Right cardiac atrium (tissue), 5 donors: ENCODE measurements around the gene HSPB3. TPM values are rescaled to one million over a fixed set of nuclear protein-coding genes. Genes with fewer than 3 reads are reported as not detected.
A peak's percentile ranks its signal among the peaks of the same experiment; 100 is the strongest.
"Not testable (repeated sequence)": the region's sequence is repeated elsewhere in the genome, so short reads cannot be mapped to it uniquely, and the experiment has no call there.

Experiments used
- ATAC-seq, 2 donors: fragments of 200-7000 bp; cut with Tn5 transposase; one replicate each; pipeline versions ENCODE4 v1.8.0 to v1.9.1; 2020; ENCODE audit warnings: moderate library complexity in 2 of 2, mild to moderate bottlenecking in 1 of 2
- DNase-seq, 3 donors: peaks; one replicate each; pipeline ENCODE4 v3.0.0-alpha.2; 2020
- H3K27ac ChIP-seq: one replicate; pipeline ENCODE4 v1.5.1; 2013; ENCODE audit warnings: mild to moderate bottlenecking, low read length, control low read depth, moderate library complexity
- H3K27me3 ChIP-seq: one replicate; pipeline ENCODE4 v1.6.1; 2013; ENCODE audit not compliant: control insufficient read depth, insufficient read depth
- H3K4me1 ChIP-seq: one replicate; pipeline ENCODE4 v1.6.1; 2013; ENCODE audit warnings: low read length; ENCODE audit not compliant: control insufficient read depth, insufficient read depth
- H3K4me3 ChIP-seq: one replicate; pipeline ENCODE4 v1.5.1; 2013; ENCODE audit warnings: low read length, control low read depth
- H3K9me3 ChIP-seq: one replicate; pipeline ENCODE4 v1.6.1; 2013; ENCODE audit warnings: low read length; ENCODE audit not compliant: control insufficient read depth
- WGBS: extraction: QIAGEN DNeasy Blood & Tissue Kit; methylation state at CpG from one replicate; pipeline ENCODE4 v1.1.7; 2013; 5-methylcytosine and 5-hydroxymethylcytosine counted together
- intact Hi-C, 4 donors: fragments of 100-400 bp; cut with DNase I; formaldehyde crosslinking; loops; one replicate each; pipeline versions ENCODE4 v1.11.0 to v1.14.0; 2022 to 2023
- long read RNA-seq, 4 donors: library from polyadenylated mRNA; unstranded; transcript quantifications; one replicate each; pipeline ENCODE4 v2.0.0, GENCODE V29; 2020 to 2021
- polyA plus RNA-seq: library from polyadenylated mRNA; stranded (reverse); fragments of 200-250 nt; gene quantifications from one replicate; pipeline ENCODE4 v1.2.3, GENCODE V29; 2013
- total RNA-seq, 4 donors: library from RNA; stranded (reverse); fragmentation: NEBNext Ultra II Directional; extraction: Animal tissue kit (Norgen Biotek cat#: 25700); gene quantifications; one replicate each; pipeline ENCODE4 v1.2.1, GENCODE V29; 2021
- donor health status: healthy with polysubstance abuse.
- donor health status: DM: no; HTN: yes; CAD: no.
- donor health status: DM: no; HTN: no; CAD: no.
- donor health status: DM: no; HTN: yes; CAD: no; lungs with severe emphysema.
- donor health status: DM: yes; HTN: yes; CAD: no.

HSPB3 gene, protein sequence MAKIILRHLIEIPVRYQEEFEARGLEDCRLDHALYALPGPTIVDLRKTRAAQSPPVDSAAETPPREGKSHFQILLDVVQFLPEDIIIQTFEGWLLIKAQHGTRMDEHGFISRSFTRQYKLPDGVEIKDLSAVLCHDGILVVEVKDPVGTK
- total RNA-seq (100 to 1,000 TPM; 279 to 413 (median 391) TPM), polyA plus RNA-seq (644 TPM)
- long read RNA-seq, donor 1, transcript HSPB3-201 (1 exons, 784 nt) = major isoform, 101 of 101 reads
- long read RNA-seq, donor 1, partial matches to known transcripts = 0 of 101 reads
- long read RNA-seq, donor 1, other reads (novel, unspliced or antisense) = 0 of 101 reads
- long read RNA-seq, donor 2, transcript HSPB3-201 (1 exons, 784 nt) = major isoform, 112 of 112 reads
- long read RNA-seq, donor 2, partial matches to known transcripts = 0 of 112 reads
- long read RNA-seq, donor 2, other reads (novel, unspliced or antisense) = 0 of 112 reads
- long read RNA-seq, donor 3, transcript HSPB3-201 (1 exons, 784 nt) = major isoform, 114 of 114 reads
- long read RNA-seq, donor 3, partial matches to known transcripts = 0 of 114 reads
- long read RNA-seq, donor 3, other reads (novel, unspliced or antisense) = 0 of 114 reads
- long read RNA-seq, donor 4, transcript HSPB3-201 (1 exons, 784 nt) = major isoform, 92 of 92 reads
- long read RNA-seq, donor 4, partial matches to known transcripts = 0 of 92 reads
- long read RNA-seq, donor 4, other reads (novel, unspliced or antisense) = 0 of 92 reads

DNA sequence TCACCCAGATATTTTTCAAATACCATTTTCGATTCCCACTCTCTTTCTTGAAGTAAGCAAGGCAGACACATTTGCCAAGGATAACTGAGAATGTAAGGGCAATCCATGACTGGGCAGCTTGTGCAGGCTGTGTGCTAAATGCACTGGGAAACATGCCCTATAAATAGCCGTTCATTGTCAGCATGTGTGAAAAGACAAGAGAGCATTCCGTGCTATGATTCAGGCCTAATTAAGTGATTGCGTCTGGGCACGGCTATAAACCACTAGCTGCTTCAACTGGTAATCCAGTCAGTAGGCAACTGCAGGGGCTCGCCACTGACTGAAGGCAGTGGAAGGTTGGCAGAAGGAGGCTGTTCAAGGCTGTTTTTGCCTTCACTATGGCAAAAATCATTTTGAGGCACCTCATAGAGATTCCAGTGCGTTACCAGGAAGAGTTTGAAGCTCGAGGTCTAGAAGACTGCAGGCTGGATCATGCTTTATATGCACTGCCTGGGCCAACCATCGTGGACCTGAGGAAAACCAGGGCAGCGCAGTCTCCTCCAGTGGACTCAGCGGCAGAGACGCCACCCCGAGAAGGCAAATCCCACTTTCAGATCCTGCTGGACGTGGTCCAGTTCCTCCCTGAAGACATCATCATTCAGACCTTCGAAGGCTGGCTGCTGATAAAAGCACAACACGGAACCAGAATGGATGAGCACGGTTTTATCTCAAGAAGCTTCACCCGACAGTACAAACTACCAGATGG is at the start of gene HSPB3:
HSPB3 (plus strand) TSS at position 287 of the 745 bp plus-strand sequence; CDS start at position 378, 91 bp downstream.
- 53% methylated on average over 18 of the region's 18 CpGs for WGBS
- ATAC-seq = peak; percentile 79 to 82
- Histone ChIP-seq H3K4me3 (peak within 1 kb of the TSS; percentile 83), H3K9me3 (no peaks in the 10 kb centered on the region), H3K27ac (peak within 1 kb of the TSS; percentile 85), H3K4me1 (no peaks in the 10 kb centered on the region), H3K27me3 (no peaks in the 10 kb centered on the region)
- DNase-seq = peak; percentile 31 to 68 (median 59)
- intact Hi-C loops = no loop called here

DNA sequence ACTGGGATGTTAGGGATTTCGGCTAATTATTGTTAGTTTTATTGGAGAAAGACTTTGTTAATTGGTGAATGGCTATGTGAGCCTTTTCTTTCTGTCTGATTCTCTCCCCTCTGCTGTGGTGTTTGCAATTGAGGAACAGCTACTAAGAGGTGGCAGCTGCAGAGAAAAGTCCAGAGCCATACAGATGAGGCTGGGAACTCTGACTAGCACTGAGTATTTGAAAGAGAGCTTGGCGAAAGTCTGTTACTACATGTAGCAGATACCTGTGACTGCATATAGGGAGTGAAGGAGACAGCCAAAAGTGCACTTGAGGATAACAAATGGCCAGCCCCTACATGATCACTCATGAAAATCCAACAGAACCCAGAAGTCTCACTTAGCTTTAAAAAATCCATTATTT is 44.3 kb upstream of the HSPB3 start:
- DNase-seq (no peak), ATAC-seq (no peak)
- WGBS = 95% methylated on average over 2 of the region's 2 CpGs
- H3K9me3 ChIP-seq = no peaks in the 10 kb centered on the region
- H3K4me1 ChIP-seq = no peaks in the 10 kb centered on the region
- H3K27ac ChIP-seq = no peak overlapping the region
- H3K27me3 ChIP-seq = no peaks in the 10 kb centered on the region
- no peak overlapping the region for H3K4me3 ChIP-seq
- intact Hi-C loops = loop anchor here in 1 of 4 donors (10.0 kb wide), 2 partner anchors 96 to 156 kb away; partner anchors contain the start of gene ARL15

DNA sequence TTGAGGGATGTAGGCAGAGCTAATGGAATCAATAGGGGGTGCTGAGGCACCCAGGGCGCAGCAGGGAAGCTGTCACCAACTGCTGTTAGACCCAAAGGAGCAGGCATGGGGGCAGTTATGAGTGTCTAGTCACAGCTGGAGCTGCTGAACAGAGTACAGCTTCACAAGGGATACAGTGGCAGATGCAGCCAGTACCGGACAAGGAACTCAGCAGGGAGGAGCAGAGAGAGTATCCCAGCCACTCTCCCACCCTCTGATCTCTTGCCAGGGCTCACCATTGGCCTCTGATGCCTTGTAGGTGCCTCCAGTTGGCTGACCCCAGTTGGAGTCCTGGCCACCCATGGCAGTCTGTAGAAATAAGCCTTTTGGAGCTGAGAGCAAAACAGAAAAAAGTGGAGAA is 42.6 kb upstream of the HSPB3 start:
- intact Hi-C loops = loop anchor here in 1 of 4 donors (10.0 kb wide), 2 partner anchors 98 to 158 kb away; partner anchors contain the start of gene ARL15
- no peak for ATAC-seq
- no peak overlapping the region for H3K27ac ChIP-seq

DNA sequence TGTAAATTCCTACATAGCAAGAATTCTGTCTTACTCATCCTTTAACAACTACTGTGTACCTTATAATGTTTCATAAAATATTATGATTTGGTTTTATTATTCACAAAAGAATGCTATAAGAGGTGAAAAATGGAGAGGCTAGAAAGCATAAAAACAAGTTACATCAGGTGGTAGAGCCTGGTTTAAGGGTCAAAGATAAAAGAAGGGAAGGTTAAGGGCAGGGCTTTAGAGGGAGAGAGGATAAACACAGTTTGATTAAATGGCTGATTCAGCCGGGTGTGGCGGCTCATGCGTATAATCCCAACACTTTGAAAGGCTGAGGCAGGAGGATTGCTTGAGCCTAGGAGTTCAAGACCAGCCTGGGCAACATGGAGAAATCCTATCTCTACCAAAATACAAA is 40.4 kb upstream of the HSPB3 start:
- H3K27me3 ChIP-seq = no peaks in the 10 kb centered on the region
- intact Hi-C loops = loop anchor here in 2 of 4 donors (5.0 to 10.0 kb wide), 4 partner anchors 100 to 173 kb away; partner anchors contain the start of gene ARL15 (in 2 of the 2)
- no peak for ATAC-seq
- no peak for DNase-seq
- H3K4me3 ChIP-seq = no peak overlapping the region
- no peaks in the 10 kb centered on the region for H3K4me1 ChIP-seq
- whole genome bisulfite sequencing = 92% methylated on average over 3 of the region's 3 CpGs
- H3K9me3 ChIP-seq = no peaks in the 10 kb centered on the region
- no peak overlapping the region for H3K27ac ChIP-seq

More for the DNA sequence above, 42.6 kb upstream of the HSPB3 start:
- Histone ChIP-seq H3K4me1 (no peaks in the 10 kb centered on the region), H3K27me3 (no peaks in the 10 kb centered on the region), H3K9me3 (no peaks in the 10 kb centered on the region), H3K4me3 (no peak overlapping the region)
- 85% methylated on average over 2 of the region's 2 CpGs for WGBS
- DNase-seq = no peak

DNA sequence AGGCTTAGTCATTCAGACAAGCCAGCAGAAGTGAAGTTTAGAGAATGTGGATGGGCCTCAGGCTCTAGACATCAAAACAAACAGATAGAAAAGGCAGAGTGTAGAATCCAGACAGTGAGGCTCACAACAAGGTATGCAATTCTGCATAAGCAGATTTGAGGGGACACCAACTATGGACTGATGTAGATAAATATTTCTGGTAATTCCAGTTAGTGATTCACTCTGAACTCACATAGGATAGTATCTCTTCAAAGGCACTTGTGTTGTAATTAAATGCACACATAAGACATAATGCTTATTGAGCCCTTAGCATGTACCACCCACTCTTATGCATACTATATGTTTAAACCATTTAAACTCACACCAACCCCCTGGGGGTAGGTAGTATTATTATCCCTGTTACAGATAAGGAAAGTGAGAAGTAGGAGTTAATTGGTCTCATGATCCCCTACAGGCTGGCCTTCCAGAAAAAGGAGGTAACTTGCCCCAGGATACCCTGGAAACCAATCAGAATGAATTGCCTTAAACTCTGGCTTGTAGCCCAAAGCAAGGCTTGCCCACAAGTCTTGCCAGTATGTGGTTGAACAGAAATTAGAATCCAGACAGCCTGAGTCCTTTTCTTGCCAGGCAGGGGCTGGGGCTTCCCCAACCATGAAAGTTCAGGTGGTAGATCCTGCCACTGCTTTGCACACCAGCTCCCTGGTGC is 39.5 kb upstream of the HSPB3 start:
- intact Hi-C loops = loop anchor here in 2 of 4 donors (5.0 to 10.0 kb wide), 4 partner anchors 101 to 174 kb away; partner anchors contain the start of gene ARL15 (in 2 of the 2)
- Histone ChIP-seq H3K27ac (no peak overlapping the region), H3K4me1 (no peaks in the 10 kb centered on the region), H3K4me3 (no peak overlapping the region), H3K9me3 (no peaks in the 10 kb centered on the region), H3K27me3 (no peaks in the 10 kb centered on the region)
- no peak for DNase-seq
- ATAC-seq = no peak

DNA sequence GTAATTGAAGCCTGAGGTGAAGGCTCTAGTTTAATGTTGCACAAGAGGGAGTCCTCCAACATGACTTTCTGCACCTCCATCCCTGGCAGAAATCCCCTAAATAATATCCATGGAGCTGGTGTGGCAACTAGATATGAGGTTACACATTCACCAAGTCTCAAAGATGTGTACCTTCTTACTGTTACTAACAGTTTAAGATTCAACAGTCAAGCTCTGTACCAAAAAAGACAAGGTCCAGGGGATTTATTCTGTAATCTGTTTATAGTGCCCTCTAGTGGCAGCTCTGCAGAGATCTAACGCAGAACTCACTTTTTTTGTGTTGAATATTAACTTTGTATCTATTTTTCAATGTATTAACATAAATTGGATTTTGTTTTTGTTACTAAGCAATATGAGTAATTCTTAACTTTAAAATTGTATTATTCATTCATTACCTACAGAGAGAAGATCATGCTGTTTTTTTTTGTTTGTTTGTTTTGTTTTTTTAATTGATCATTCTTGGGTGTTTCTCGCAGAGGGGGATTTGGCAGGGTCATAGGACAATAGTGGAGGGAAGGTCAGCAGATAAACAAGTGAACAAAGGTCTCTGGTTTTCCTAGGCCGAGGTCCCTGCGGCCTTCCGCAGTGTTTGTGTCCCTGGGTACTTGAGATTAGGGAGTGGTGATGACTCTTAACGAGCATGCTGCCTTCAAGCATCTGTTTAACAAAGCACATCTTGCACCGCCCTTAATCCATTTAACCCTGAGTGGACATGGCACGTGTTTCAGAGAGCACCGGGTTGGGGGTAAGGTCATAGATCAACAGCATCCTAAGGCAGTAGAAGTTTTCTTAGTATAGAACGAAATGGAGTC is 35.7 kb upstream of the HSPB3 start:
- ATAC-seq = peak; percentile 51 to 65
- H3K27ac ChIP-seq, H3K4me3 ChIP-seq, H3K27me3 ChIP-seq, DNase-seq, H3K9me3 ChIP-seq, H3K4me1 ChIP-seq: not testable (repeated sequence)
- intact Hi-C loops = loop anchor here in 3 of 4 donors (5.0 to 10.0 kb wide), 5 partner anchors 105 to 177 kb away; partner anchors contain the start of gene ARL15 (in 2 of the 3)
- 33% methylated on average over 10 of the region's 10 CpGs for WGBS

DNA sequence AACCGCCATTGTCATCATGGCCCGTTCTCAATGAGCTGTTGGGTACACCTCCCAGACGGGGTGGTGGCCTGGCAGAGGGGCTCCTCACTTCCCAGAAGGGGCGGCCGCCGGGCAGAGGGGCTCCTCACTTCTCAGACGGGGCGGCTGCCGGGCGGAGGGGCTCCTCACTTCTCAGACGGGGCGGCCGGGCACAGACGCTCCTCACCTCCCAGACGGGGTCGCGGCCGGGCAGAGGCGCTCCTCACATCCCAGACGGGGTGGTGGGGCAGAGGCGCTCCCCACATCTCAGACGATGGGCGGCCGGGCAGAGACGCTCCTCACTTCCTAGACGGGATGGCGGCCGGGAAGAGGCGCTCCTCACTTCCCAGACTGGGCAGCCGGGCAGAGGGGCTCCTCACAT is 35.0 kb upstream of the HSPB3 start:
- not testable (repeated sequence) for ATAC-seq, H3K9me3 ChIP-seq, H3K27me3 ChIP-seq, DNase-seq, H3K4me1 ChIP-seq, H3K27ac ChIP-seq, H3K4me3 ChIP-seq
- intact Hi-C loops = loop anchor here in 2 of 4 donors (5.0 kb wide), 1 partner anchor 168 kb away; no protein-coding TSS in a partner anchor
- WGBS = 92% methylated on average over 20 of the region's 30 CpGs

DNA sequence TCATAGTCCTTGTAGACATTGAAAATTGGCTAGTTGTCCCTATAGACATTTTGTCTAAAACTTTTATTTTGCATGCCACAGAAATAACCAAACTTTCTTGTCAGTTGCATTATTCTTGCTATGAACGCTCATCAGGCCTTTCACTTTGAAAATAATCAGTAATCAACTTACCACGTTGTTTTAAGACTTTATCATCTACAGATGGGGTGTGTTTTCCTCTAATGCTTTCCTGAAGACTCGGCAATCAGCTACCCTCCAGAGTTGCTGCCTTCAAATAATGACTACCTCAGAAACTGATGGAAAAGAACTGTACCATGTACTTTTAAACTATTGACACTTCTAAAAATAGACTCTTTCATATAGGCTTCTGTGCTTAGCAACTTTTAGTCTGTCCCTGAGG is 33.5 kb upstream of the HSPB3 start:
- no peaks in the 10 kb centered on the region for H3K4me1 ChIP-seq
- no peaks in the 10 kb centered on the region for H3K9me3 ChIP-seq
- DNase-seq (no peak), ATAC-seq (no peak)
- no peak overlapping the region for H3K4me3 ChIP-seq
- no peaks in the 10 kb centered on the region for H3K27me3 ChIP-seq
- H3K27ac ChIP-seq = no peak overlapping the region
- 40% methylated on average over 3 of the region's 3 CpGs for WGBS
- intact Hi-C loops = loop anchor here in 2 of 4 donors (5.0 kb wide), 1 partner anchor 170 kb away; no protein-coding TSS in a partner anchor

DNA sequence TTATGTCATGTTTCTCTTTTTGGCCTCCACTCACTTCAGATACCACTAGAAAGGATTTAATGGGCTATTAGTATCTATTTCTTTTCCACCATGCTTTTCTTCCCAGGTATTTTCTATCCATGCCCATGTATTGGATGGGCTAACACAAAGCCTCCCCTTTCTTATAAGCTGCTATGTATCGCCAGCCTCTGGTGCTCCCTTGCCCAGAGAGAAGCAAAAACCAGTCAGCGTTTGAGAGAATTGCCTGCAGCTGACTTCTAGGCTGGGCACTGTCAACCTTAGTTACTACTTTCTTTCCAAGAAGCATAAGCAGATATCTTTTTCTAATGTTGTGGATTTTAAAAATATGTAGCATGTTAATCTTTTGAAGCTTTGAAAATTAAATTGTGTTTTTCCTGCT is 30.2 kb upstream of the HSPB3 start:
- ATAC-seq (no peak), DNase-seq (no peak)
- Histone ChIP-seq H3K4me1 (no peaks in the 10 kb centered on the region), H3K9me3 (no peaks in the 10 kb centered on the region), H3K27ac (no peak overlapping the region), H3K27me3 (no peaks in the 10 kb centered on the region), H3K4me3 (no peak overlapping the region)
- 87% methylated on average over 2 of the region's 2 CpGs for WGBS
- intact Hi-C loops = no loop called here
